K562 (cell line): ENCODE measurements around the gene LMOD1. TPM values are rescaled to one million over a fixed set of nuclear protein-coding genes. Genes with fewer than 3 reads are reported as not detected.
A peak's percentile ranks its signal among the peaks of the same experiment; 100 is the strongest.

ENCODE experiments used
- CREB1 ChIP-seq, 2 experiments: sonication (generic) in 1 of 2; formaldehyde crosslinking in 1 of 2; IDR thresholded peaks; 2 replicates each; pipeline versions ENCODE4 v1.6.1 to v1.8.0; 2012 to 2022; ENCODE audit warnings: inconsistent platforms in 1 of 2, mild to moderate bottlenecking in 1 of 2, missing genetic modification reagents in 1 of 2, moderate library complexity in 1 of 2
- ELF4 ChIP-seq: fragments of 450-650 bp; formaldehyde crosslinking; IDR thresholded peaks from 2 replicates; pipeline ENCODE4 v1.4.0; 2022; ENCODE audit warnings: missing genetic modification characterization
- ETV5 ChIP-seq: sonication (generic); formaldehyde crosslinking; IDR thresholded peaks from 2 replicates; pipeline ENCODE4 v1.4.0; 2020; ENCODE audit warnings: low read depth, mild to moderate bottlenecking, missing genetic modification reagents
- HDAC3 ChIP-seq: fragments of 450-650 bp; IDR thresholded peaks from 2 replicates; pipeline ENCODE4 v1.6.1; 2018; ENCODE audit warnings: borderline replicate concordance, mild to moderate bottlenecking, moderate library complexity; ENCODE audit not compliant: partially characterized antibody
- HDAC6 ChIP-seq: IDR thresholded peaks from 2 replicates; pipeline ENCODE4 v1.6.1; 2012; ENCODE audit warnings: low read depth, mild to moderate bottlenecking, control low read depth, inconsistent platforms, low read length, moderate library complexity
- HMG20B ChIP-seq: fragments of 250-450 bp; sonication (Bioruptor Pico); IDR thresholded peaks from 2 replicates; pipeline ENCODE4 v1.5.0; 2021; ENCODE audit warnings: mild to moderate bottlenecking
- MTF1 ChIP-seq: fragments of 250-450 bp; sonication (Bioruptor Pico); IDR thresholded peaks from 2 replicates; pipeline ENCODE4 v1.9.0; 2021; ENCODE audit warnings: moderate library complexity, mild to moderate bottlenecking, inconsistent platforms, borderline replicate concordance
- RBM39 ChIP-seq: fragments of 200-400 bp; formaldehyde crosslinking; optimal IDR thresholded peaks from 2 replicates; pipeline ENCODE3; 2018; ENCODE audit warnings: low read depth, low read length
- SIN3A ChIP-seq, 2 experiments: fragments of 150-350 bp in 1 of 2; IDR thresholded peaks; 2 replicates each; pipeline ENCODE4 v1.6.1; 2011 to 2016; ENCODE audit warnings: borderline replicate concordance in 2 of 2, low read depth in 2 of 2, low read length in 2 of 2, mild to moderate bottlenecking in 2 of 2, moderate library complexity in 2 of 2; ENCODE audit not compliant: control insufficient read depth in 1 of 2
- SMC3 ChIP-seq: conservative IDR thresholded peaks from 2 replicates; pipeline ENCODE4 v1.6.1; 2011; ENCODE audit warnings: low read depth, low read length, improper control_type of control experiment; ENCODE audit not compliant: insufficient read depth
- TAF7 ChIP-seq: fragments of 450-650 bp; IDR thresholded peaks from 2 replicates; pipeline ENCODE4 v1.6.1; 2016; ENCODE audit warnings: missing genetic modification characterization, missing compliant biosample characterization
- TFAM ChIP-seq: fragments of 250-450 bp; sonication (Bioruptor Pico); conservative IDR thresholded peaks from 2 replicates; pipeline ENCODE4 v1.5.0; 2021; ENCODE audit warnings: mild to moderate bottlenecking, moderate library complexity
- ZBTB40 ChIP-seq, 2 experiments: fragments of 450-650 bp in 1 of 2; sonication (generic) in 1 of 2; formaldehyde crosslinking in 1 of 2; IDR thresholded peaks; 2 replicates each; pipeline versions ENCODE4 v1.7.1 to v1.9.0; 2016 to 2022; ENCODE audit warnings: inconsistent platforms in 1 of 2, mild to moderate bottlenecking in 1 of 2, missing genetic modification reagents in 1 of 2
- ZNF316 ChIP-seq: fragments of 450-650 bp; IDR thresholded peaks from 2 replicates; pipeline ENCODE4 v1.6.1; 2016
- ZNF436 ChIP-seq: fragments of 250-450, 450-650 bp; sonication (Bioruptor Pico); formaldehyde crosslinking; IDR thresholded peaks from 2 replicates; pipeline ENCODE4 v1.7.0; 2020; ENCODE audit warnings: mild to moderate bottlenecking
- ZSCAN32 ChIP-seq: fragments of 450-650 bp; formaldehyde crosslinking; IDR thresholded peaks from 2 replicates; pipeline ENCODE4 v1.4.0; 2020; ENCODE audit warnings: mild to moderate bottlenecking, moderate library complexity
- polyA plus RNA-seq, 8 experiments: library from polyadenylated mRNA; depleted of rRNA in 4 of 8; stranded (reverse) in 5 of 8; unstranded in 3 of 8; fragments of >200 nt; fragmentation: Nextera tagmentation in 2 of 8; fragmentation: Illumina TruSeq in 1 of 8; extraction: Ambion mirVana in 2 of 8; extraction: Trizol in 1 of 8; gene quantifications; 2 replicates each; pipeline versions ENCODE4 v1.2.1 to v1.2.3, GENCODE V29; 2011 to 2014; ENCODE audit warnings: inconsistent platforms in 1 of 8, missing spikeins in 1 of 8
- total RNA-seq, 7 experiments: library from RNA; depleted of rRNA in 6 of 7; stranded (reverse); fragments of >200 nt in 6 of 7; fragmentation: Illumina TruSeq in 2 of 7; extraction: Trizol in 2 of 7; gene quantifications; 2 replicates each; pipeline versions ENCODE4 v1.2.1 to v1.2.3, GENCODE V29; 2011 to 2021; ENCODE audit warnings: low replicate concordance in 1 of 7
- TF ChIP-seq, protein P1 (sequence below): fragments of 450-650 bp; IDR thresholded peaks from 2 replicates; pipeline ENCODE4 v1.6.1; 2016
- TF ChIP-seq, protein P2 (sequence below): fragments of 250-450 bp; sonication (Bioruptor Pico); IDR thresholded peaks from 2 replicates; pipeline ENCODE4 v1.8.0; 2021; ENCODE audit warnings: moderate library complexity, mild to moderate bottlenecking, inconsistent platforms

LMOD1 gene
- total and polyA plus RNA-seq, 9 of the 15 experiments (the other 6 are each of a cell fraction or from before 2014, with no cell fraction given): 0.03 to 0.54 (median 0.38) TPM; not detected in 1

DNA sequence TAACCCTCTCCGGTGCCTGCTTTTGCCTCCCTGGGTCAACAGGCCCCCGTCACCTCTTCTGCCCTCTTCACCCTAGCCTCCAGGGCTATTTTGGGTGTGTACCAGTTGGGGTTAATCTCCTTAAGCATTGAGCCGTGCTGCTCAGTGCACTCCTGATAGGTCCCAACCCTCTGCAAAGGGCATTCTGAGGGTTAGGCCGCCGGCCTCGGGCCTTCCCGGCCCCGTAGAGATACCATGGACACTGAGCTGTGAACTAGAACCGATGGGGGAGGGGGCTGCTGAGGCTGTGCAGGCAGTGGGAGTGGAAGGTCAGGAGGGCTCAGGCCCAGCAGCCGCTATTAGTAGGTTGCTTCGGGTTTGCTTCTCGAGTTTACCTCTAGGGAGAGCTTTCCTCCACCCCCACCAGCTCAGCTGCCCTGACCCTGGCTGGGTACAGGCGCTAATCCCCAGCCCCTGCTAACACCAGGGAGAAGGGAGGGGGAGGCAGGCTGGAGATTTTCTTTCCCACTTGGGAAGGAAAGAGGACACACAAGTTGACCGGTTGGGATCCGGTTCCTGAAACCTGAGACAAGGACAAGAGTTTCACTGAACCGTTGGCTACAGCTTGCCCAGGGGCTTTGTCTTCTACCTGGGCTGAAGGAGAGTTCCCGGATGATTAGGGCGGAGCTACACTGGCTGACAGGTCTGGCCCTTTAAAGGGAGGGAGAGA lies 4.8 kb downstream of the LMOD1 start (continued):
- TF ChIP-seq ZBTB40 (IDR thresholded peaks at IDR 0.05): no peak
- TF ChIP-seq ZBTB40 (CRISPR knock-in tag; IDR thresholded peaks at IDR 0.05): no peak
- no peak for TF ChIP-seq ELF4 (CRISPR knock-in tag)
- no peak for TF ChIP-seq TFAM (CRISPR knock-in tag)
- TF ChIP-seq HMG20B (CRISPR knock-in tag): no peak
- no peak for TF ChIP-seq ZSCAN32 (CRISPR knock-in tag)
- TF ChIP-seq HDAC6: no peak
- TF ChIP-seq ZNF436: no peak
- no peak for TF ChIP-seq HDAC3
- TF ChIP-seq, protein P1, sequence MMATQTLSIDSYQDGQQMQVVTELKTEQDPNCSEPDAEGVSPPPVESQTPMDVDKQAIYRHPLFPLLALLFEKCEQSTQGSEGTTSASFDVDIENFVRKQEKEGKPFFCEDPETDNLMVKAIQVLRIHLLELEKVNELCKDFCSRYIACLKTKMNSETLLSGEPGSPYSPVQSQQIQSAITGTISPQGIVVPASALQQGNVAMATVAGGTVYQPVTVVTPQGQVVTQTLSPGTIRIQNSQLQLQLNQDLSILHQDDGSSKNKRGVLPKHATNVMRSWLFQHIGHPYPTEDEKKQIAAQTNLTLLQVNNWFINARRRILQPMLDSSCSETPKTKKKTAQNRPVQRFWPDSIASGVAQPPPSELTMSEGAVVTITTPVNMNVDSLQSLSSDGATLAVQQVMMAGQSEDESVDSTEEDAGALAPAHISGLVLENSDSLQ: peak; percentile 69; the same call in 1 of the 2 replicates
- no peak for TF ChIP-seq TAF7 (tag)
- TF ChIP-seq ZNF316: no peak
- no peak for TF ChIP-seq RBM39
- no peak for TF ChIP-seq MTF1 (CRISPR knock-in tag)
- TF ChIP-seq, protein P2, sequence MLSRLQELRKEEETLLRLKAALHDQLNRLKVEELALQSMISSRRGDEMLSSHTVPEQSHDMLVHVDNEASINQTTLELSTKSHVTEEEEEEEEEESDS (CRISPR knock-in tag): no peak
- peak; percentile 10; the same call in 1 of the 2 replicates for TF ChIP-seq SMC3
- TF ChIP-seq ETV5 (CRISPR knock-in tag): no peak
- no peak for TF ChIP-seq SIN3A (IDR thresholded peaks at IDR 0.05; ENCODE audit: borderline replicate concordance in 2 of 2, control insufficient read depth in 1 of 2, low read depth in 2 of 2, low read length in 2 of 2)
- TF ChIP-seq CREB1 (IDR thresholded peaks at IDR 0.05): peak; percentile 48; the same call in 1 of the 2 replicates
- no peak for TF ChIP-seq CREB1 (CRISPR knock-in tag; IDR thresholded peaks at IDR 0.05)
